A549 (cell line): ENCODE measurements around the gene MRPS34. TPM values are rescaled to one million over a fixed set of nuclear protein-coding genes. Genes with fewer than 3 reads are reported as not detected.

Source experiments
- ATAC-seq, 2 experiments: fragments of 200-7000 bp in 1 of 2; fragments of >200 bp in 1 of 2; cut with Nextera tagmentation in 1 of 2; cut with Tn5 transposase in 1 of 2; 3 replicates each; pipeline versions ENCODE4 v1.8.0 to v1.9.1; 2018 to 2020; ENCODE audit warnings: mild to moderate bottlenecking in 1 of 2, moderate library complexity in 1 of 2
- CTCF ChIA-PET: fragments of 300-600 bp; sonication (Branson Sonifier 250); formaldehyde crosslinking; extraction: SDS; loops from one replicate; lab custom pipeline; 2021; ENCODE audit warnings: antibody characterized with exemption, inconsistent platforms; lab: Yijun Ruan, JAX
- POLR2A ChIA-PET: fragments of 350-600 bp; formaldehyde crosslinking; extraction: SDS; loops from one replicate; lab custom pipeline; 2021; ENCODE audit warnings: antibody characterized with exemption, inconsistent platforms; lab: Yijun Ruan, JAX
- DNase-seq, 2 experiments: peaks; one replicate each; pipeline versions ENCODE4 v3.0.0 to v3.0.0-alpha.2; 2011 to 2016; ENCODE audit warnings: low read depth in 1 of 2, low spot score in 1 of 2
- FAIRE-seq: peaks from 2 replicates; lab custom pipeline; 2011; peaks lifted over from hg19 to GRCh38; lab: Jason Lieb, UNC
- H3K27ac ChIP-seq, 2 experiments: fragments of >200 bp; sonication (Bioruptor Twin); formaldehyde crosslinking; 3 replicates each; pipeline ENCODE4 v1.5.1; 2016 to 2017
- H3K4me1 ChIP-seq: fragments of >200 bp; sonication (Bioruptor Twin); formaldehyde crosslinking; 3 replicates; pipeline ENCODE4 v1.6.1; 2016
- H3K4me2 ChIP-seq: fragments of >200 bp; sonication (Bioruptor Twin); formaldehyde crosslinking; 3 replicates; pipeline ENCODE4 v1.6.1; 2016
- H3K4me3 ChIP-seq: fragments of >200 bp; sonication (Bioruptor Twin); formaldehyde crosslinking; 3 replicates; pipeline ENCODE4 v1.5.1; 2016
- H3K9me3 ChIP-seq: fragments of >200 bp; sonication (Bioruptor Twin); formaldehyde crosslinking; 3 replicates; pipeline ENCODE4 v1.6.1; 2016
- CBX8 ChIP-seq: fragments of 200-600 bp; sonication (generic); IDR thresholded peaks from 2 replicates; pipeline ENCODE4 v1.6.1; 2016
- CEBPB ChIP-seq, 2 experiments: fragments of >200 bp in 1 of 2; sonication (Bioruptor Twin) in 1 of 2; formaldehyde crosslinking in 1 of 2; IDR thresholded peaks; 2 replicates each; pipeline ENCODE4 v1.6.1; 2012 to 2016
- CHD2 ChIP-seq: fragments of 150-350 bp; IDR thresholded peaks from 2 replicates; pipeline ENCODE4 v1.6.1; 2014; ENCODE audit warnings: low read length; ENCODE audit not compliant: partially characterized antibody
- E2F6 ChIP-seq: IDR thresholded peaks from 2 replicates; pipeline ENCODE4 v1.6.1; 2012; ENCODE audit warnings: low read depth, borderline replicate concordance
- EHMT2 ChIP-seq: fragments of 200-600 bp; sonication (generic); IDR thresholded peaks from 2 replicates; pipeline ENCODE4 v1.6.1; 2016; ENCODE audit warnings: antibody characterized with exemption, low read depth, mild to moderate bottlenecking, moderate library complexity
- ESRRA ChIP-seq: fragments of 150-350 bp; IDR thresholded peaks from 2 replicates; pipeline ENCODE4 v1.6.1; 2014; ENCODE audit warnings: mild to moderate bottlenecking, low read length, borderline replicate concordance
- FOSB ChIP-seq: fragments of 250-450 bp; sonication (Bioruptor Pico); IDR thresholded peaks from 2 replicates; pipeline ENCODE4 v1.5.0; 2020; ENCODE audit warnings: mild to moderate bottlenecking, moderate library complexity
- HOXA7 ChIP-seq: fragments of 250-450 bp; sonication (Bioruptor Pico); IDR thresholded peaks from 2 replicates; pipeline ENCODE4 v1.5.0; 2020; ENCODE audit warnings: mild to moderate bottlenecking, moderate library complexity
- HOXB13 ChIP-seq: fragments of 250-450 bp; sonication (Bioruptor Pico); IDR thresholded peaks from 2 replicates; pipeline ENCODE4 v1.5.0; 2020; ENCODE audit warnings: low read depth, mild to moderate bottlenecking, moderate library complexity
- JUN ChIP-seq, 2 experiments: fragments of >200 bp; sonication (Bioruptor Twin); formaldehyde crosslinking; IDR thresholded peaks; 2 replicates in 1 of 2; 3 replicates in 1 of 2; pipeline ENCODE4 v1.6.1; 2016 to 2017
- KDM1A ChIP-seq: fragments of 200-600 bp; sonication (generic); IDR thresholded peaks from 2 replicates; pipeline ENCODE4 v1.6.1; 2016; ENCODE audit warnings: low read depth, mild to moderate bottlenecking
- MAFK ChIP-seq: fragments of 450-650 bp; IDR thresholded peaks from 2 replicates; pipeline ENCODE4 v1.6.1; 2014; ENCODE audit not compliant: partially characterized antibody
- NFE2L2 ChIP-seq: fragments of 150-350 bp; conservative IDR thresholded peaks from 2 replicates; pipeline ENCODE4 v1.6.1; 2014; ENCODE audit warnings: low read length
- NR3C1 ChIP-seq: fragments of >200 bp; sonication (Bioruptor Twin); formaldehyde crosslinking; IDR thresholded peaks from 3 replicates; pipeline ENCODE4 v1.6.1; 2017
- PBX3 ChIP-seq: IDR thresholded peaks from 2 replicates; pipeline ENCODE4 v1.6.1; 2012
- PHF8 ChIP-seq: fragments of 200-600 bp; sonication (generic); IDR thresholded peaks from 2 replicates; pipeline ENCODE4 v1.6.1; 2016; ENCODE audit warnings: low read depth, mild to moderate bottlenecking, antibody characterized with exemption, moderate library complexity, borderline replicate concordance
- POLR2AphosphoS2 ChIP-seq: conservative IDR thresholded peaks from 2 replicates; pipeline ENCODE4 v1.6.1; 2012; ENCODE audit warnings: low read length, improper control_type of control experiment, inconsistent platforms
- RNF2 ChIP-seq: fragments of 200-600 bp; sonication (generic); IDR thresholded peaks from 2 replicates; pipeline ENCODE4 v1.6.1; 2016; ENCODE audit warnings: low read depth, mild to moderate bottlenecking, antibody characterized with exemption, moderate library complexity, borderline replicate concordance
- SMC3 ChIP-seq: fragments of >200 bp; sonication (Bioruptor Twin); formaldehyde crosslinking; IDR thresholded peaks from 3 replicates; pipeline ENCODE4 v1.6.1; 2018; ENCODE audit warnings: inconsistent platforms
- SREBF2 ChIP-seq: fragments of 450-650 bp; IDR thresholded peaks from 2 replicates; pipeline ENCODE4 v1.6.1; 2014; ENCODE audit warnings: mild to moderate bottlenecking, moderate library complexity
- TFCP2L1 ChIP-seq: fragments of 250-450 bp; sonication (Bioruptor Pico); IDR thresholded peaks from 2 replicates; pipeline ENCODE4 v1.5.0; 2021; ENCODE audit warnings: mild to moderate bottlenecking
- TP53 ChIP-seq: fragments of 250-450 bp; sonication (Bioruptor Pico); IDR thresholded peaks from 2 replicates; pipeline ENCODE4 v1.5.0; 2021; ENCODE audit warnings: mild to moderate bottlenecking, moderate library complexity
- ZNF302 ChIP-seq: fragments of 250-450 bp; sonication (Bioruptor Pico); IDR thresholded peaks from 2 replicates; pipeline ENCODE4 v1.9.0; 2021; ENCODE audit warnings: inconsistent platforms, mild to moderate bottlenecking, moderate library complexity
- WGBS: methylation state at CpG from one replicate; pipeline ENCODE4 v1.1.6; 2017; ENCODE audit errors: missing lambda C conversion rate; 5-methylcytosine and 5-hydroxymethylcytosine counted together
- polyA plus RNA-seq, 4 experiments: library from polyadenylated mRNA; depleted of rRNA in 3 of 4; stranded (reverse); fragments of >200 nt; fragmentation: RNase III in 1 of 4; extraction: RNeasy Plus Mini Kit Qiagen cat#74134 plus additional on column Dnase treatment in 1 of 4; gene quantifications; 2 replicates in 3 of 4; 3 replicates in 1 of 4; pipeline ENCODE4 v1.2.3, GENCODE V29; 2011 to 2017
- TF ChIP-seq, protein P1 (sequence below): fragments of >200 bp; sonication (Bioruptor Twin); formaldehyde crosslinking; IDR thresholded peaks from 2 replicates; pipeline ENCODE4 v1.6.1; 2016
- TF ChIP-seq, protein P2 (sequence below): fragments of 250-450 bp; sonication (Bioruptor Pico); IDR thresholded peaks from 2 replicates; pipeline ENCODE4 v1.5.0; 2021; ENCODE audit warnings: mild to moderate bottlenecking, moderate library complexity, borderline replicate concordance

Gene MRPS34
- polyA plus RNA-seq, 2 of the 4 experiments (the other 2 are of a cell fraction): 118 to 220 TPM

GRCh38 chr16:1768061-1768766 lies 4.7 kb downstream of the MRPS34 start:
- no peak for FAIRE-seq
- Histone ChIP-seq H3K4me2 (no peak overlapping the region), H3K27ac (no peak overlapping the region), H3K4me1 (peaks cover 14% of the 10 kb centered on the region), H3K9me3 (no peaks in the 10 kb centered on the region), H3K4me3 (no peak overlapping the region)
- ATAC-seq: no peak
- 88% methylated on average over 29 of the region's 41 CpGs for WGBS
- POLR2A ChIA-PET: interaction anchor here (6.5 kb wide), 1 partner anchor 14 kb away, joined by 46 read pairs; the partner anchor contains the start of genes NUBP2 and SPSB3
- DNase-seq: no peak
- TF ChIP-seq PBX3: peak; percentile 27; the same call in 1 of the 2 replicates
- TF ChIP-seq CBX8: no peak
- TF ChIP-seq TFCP2L1 (CRISPR knock-in tag): no peak
- TF ChIP-seq, all 56 proteins: peak for 1
- CTCF ChIA-PET: interaction anchor here (1.7 to 8.5 kb wide), 3 partner anchors 8 to 61 kb away, joined by 4 to 56 read pairs (median 7); partner anchors contain the start of gene MAPK8IP3

DNA sequence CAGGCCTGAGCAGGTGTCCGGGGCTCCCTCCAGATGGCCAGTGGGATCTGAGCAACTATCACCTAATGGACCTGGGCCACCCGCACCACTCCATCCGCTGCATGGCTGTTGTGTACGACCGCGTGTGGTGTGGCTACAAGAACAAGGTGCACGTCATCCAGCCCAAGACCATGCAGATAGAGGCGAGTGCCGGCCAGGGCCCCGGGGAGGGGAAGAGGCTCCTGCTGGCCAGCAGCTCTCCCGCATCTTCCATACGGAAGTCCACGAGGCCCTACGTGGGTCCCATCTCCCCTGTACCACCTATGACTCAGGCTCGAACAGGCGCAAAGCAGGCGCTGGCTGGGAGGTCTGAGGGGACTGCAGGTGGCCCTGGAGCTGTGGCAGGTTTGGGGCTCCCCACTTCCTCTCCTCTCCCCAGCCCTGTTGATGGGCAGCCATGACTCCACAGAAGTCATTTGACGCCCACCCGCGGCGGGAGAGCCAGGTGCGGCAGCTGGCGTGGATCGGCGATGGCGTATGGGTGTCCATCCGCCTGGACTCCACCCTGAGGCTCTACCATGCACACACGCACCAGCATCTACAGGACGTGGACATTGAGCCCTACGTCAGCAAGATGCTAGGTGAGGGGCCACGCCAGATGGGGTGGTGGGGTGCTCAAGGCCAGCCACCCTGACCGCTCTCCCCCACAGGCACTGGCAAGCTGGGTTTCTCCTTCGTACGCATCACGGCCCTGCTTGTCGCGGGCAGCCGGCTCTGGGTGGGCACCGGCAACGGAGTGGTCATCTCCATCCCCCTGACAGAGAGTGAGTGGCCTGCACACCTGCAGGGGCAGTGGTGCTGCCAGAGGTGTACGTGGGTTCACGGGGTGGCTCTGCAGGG lies 5.6 kb downstream of the MRPS34 start:
- ATAC-seq: no peak
- H3K4me1 ChIP-seq: peaks cover 14% of the 10 kb centered on the region
- no peak overlapping the region for H3K27ac ChIP-seq
- 97% methylated on average over 40 of the region's 42 CpGs for WGBS
- DNase-seq: no peak
- no peak overlapping the region for H3K4me2 ChIP-seq
- no peak for TF ChIP-seq CEBPB (IDR thresholded peaks at IDR 0.05)
- TF ChIP-seq, protein P1, sequence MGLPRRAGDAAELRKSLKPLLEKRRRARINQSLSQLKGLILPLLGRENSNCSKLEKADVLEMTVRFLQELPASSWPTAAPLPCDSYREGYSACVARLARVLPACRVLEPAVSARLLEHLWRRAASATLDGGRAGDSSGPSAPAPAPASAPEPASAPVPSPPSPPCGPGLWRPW: no peak
- TF ChIP-seq FOSB: no peak
- TF ChIP-seq POLR2AphosphoS2: no peak
- no peak for TF ChIP-seq E2F6
- TF ChIP-seq, protein P2, sequence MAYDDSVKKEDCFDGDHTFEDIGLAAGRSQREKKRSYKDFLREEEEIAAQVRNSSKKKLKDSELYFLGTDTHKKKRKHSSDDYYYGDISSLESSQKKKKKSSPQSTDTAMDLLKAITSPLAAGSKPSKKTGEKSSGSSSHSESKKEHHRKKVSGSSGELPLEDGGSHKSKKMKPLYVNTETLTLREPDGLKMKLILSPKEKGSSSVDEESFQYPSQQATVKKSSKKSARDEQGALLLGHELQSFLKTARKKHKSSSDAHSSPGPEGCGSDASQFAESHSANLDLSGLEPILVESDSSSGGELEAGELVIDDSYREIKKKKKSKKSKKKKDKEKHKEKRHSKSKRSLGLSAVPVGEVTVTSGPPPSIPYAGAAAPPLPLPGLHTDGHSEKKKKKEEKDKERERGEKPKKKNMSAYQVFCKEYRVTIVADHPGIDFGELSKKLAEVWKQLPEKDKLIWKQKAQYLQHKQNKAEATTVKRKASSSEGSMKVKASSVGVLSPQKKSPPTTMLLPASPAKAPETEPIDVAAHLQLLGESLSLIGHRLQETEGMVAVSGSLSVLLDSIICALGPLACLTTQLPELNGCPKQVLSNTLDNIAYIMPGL (CRISPR knock-in tag): no peak
- no peak for TF ChIP-seq EHMT2
- no peak for TF ChIP-seq CHD2
- no peak for TF ChIP-seq HOXA7 (CRISPR knock-in tag)
- no peak for TF ChIP-seq NFE2L2
- TF ChIP-seq ESRRA: no peak
- TF ChIP-seq TFCP2L1 (CRISPR knock-in tag): no peak
- no peak for TF ChIP-seq SREBF2
- no peak for TF ChIP-seq PHF8
- TF ChIP-seq, all 56 proteins: peak for 0
- POLR2A ChIA-PET: no interaction called here
- CTCF ChIA-PET: interaction anchor here (2.3 to 8.5 kb wide), 2 partner anchors 43 to 60 kb away, joined by 7 to 56 read pairs; partner anchors contain the start of gene MAPK8IP3
- H3K9me3 ChIP-seq: no peaks in the 10 kb centered on the region
- FAIRE-seq: no peak
- H3K4me3 ChIP-seq: no peak overlapping the region

GRCh38 chr16:1766701-1767100 lies 6.2 kb downstream of the MRPS34 start:
- no peak for TF ChIP-seq KDM1A
- TF ChIP-seq SMC3: no peak
- no peak for TF ChIP-seq MAFK
- no peak for TF ChIP-seq CEBPB (IDR thresholded peaks at IDR 0.05)
- no peak for TF ChIP-seq JUN (IDR thresholded peaks at IDR 0.05)
- no peak for TF ChIP-seq NR3C1
- no peak for TF ChIP-seq RNF2
- TF ChIP-seq ZNF302 (CRISPR knock-in tag): no peak
- no peak for TF ChIP-seq HOXB13 (CRISPR knock-in tag)
- no peak for TF ChIP-seq TP53 (CRISPR knock-in tag)
- no peak for TF ChIP-seq CHD2
- no peak for TF ChIP-seq FOSB
- Histone ChIP-seq H3K27ac (no peak overlapping the region), H3K4me2 (no peak overlapping the region), H3K9me3 (no peaks in the 10 kb centered on the region), H3K4me3 (no peak overlapping the region), H3K4me1 (peaks cover 14% of the 10 kb centered on the region)
- 95% methylated on average over 4 of the region's 18 CpGs for WGBS
- ATAC-seq (no peak), DNase-seq (no peak), FAIRE-seq (no peak)
- ChIA-PET POLR2A (no interaction called here), CTCF (interaction anchor here (1.7 to 8.5 kb wide), 3 partner anchors 8 to 338 kb away, joined by 5 to 56 read pairs (median 13); partner anchors contain the start of gene MAPK8IP3)
